NCI-H748 (cell line): ENCODE data around the gene CYTH2.

ENCODE experiments used
- DNase-seq: peaks from one replicate; lab custom pipeline; 2025; ENCODE audit not compliant: unreplicated experiment; lab: John Stamatoyannopoulos, UW

Gene CYTH2

DNA sequence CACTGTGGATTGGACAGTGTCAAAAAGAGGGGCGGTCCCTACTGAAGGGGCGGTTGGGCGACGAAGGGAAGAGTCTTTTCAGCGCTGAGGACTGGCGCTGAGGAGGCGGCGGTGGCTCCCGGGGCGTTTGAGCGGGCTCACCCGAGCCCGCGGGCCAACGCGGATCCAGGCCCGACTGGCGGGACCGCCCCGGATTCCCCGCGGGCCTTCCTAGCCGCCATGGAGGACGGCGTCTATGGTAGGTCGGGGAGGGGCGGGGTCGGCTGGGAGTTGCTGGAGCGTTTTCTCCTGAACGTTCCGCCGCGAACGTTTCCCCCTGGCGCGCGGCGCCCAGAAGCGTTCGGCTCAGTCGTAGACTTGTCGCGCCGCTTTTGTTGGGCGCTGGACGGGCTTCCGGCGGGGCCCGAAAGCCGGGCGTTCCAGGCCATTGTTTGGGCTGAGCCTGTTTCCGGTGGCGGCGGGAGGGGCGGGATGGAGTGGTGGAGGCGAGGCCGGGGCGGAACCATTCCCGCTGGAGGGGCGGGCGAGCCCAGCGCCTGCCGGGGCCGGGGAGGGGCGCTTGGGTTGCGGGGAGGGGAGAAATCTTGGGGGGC is at the start of gene CYTH2:
CYTH2 (plus strand) TSS at position 81 of the 593 bp plus-strand sequence; CDS start at position 220, 139 bp downstream.
- peak; percentile 90 for DNase-seq

DNA sequence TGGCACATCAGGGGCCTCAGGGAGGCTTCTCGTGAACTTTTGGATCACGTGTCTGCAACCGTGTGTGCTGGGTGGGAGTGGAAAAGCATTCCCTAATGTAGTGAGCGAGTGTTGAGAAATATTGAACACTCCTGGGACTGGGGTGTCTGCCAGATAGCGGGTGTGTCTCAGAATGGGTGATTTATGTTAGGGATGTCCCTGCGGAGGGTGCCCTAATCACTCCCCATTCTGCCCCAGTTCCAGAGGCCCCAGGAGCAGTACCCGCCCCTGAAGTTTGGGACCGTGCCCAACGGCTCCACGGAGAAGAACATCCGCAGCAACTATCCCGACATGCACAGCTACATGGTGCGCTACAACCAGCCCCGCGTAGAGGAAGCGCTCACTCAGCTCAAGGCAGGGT is 47.6 kb upstream of the CYTH2 start:
- no peak for DNase-seq

DNA sequence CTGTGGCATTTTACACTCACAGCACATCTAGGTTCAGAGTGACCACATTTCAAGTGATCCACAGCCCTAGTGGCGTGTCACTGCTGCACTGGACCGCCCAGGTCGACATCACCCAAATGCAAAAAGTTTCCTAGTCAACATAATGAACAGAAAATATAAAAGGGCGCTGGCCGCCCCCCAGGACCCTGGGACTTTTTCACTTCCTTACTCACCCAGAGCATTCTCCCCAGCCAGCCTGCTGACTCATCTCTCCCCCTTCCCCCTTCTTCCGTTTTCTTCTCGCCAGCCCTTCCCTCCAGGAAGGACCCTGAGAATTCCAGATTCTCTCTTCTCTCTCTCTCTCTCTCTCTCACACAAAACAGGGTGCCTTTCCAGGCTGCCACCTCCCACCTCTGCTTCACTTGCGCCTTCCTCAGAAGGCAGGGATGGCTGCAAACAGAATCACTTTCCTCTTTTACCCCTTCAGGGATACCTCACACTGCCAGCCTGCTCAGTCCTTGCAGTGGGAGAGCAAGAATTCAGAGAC is 44.4 kb upstream of the CYTH2 start:
- no peak for DNase-seq

DNA sequence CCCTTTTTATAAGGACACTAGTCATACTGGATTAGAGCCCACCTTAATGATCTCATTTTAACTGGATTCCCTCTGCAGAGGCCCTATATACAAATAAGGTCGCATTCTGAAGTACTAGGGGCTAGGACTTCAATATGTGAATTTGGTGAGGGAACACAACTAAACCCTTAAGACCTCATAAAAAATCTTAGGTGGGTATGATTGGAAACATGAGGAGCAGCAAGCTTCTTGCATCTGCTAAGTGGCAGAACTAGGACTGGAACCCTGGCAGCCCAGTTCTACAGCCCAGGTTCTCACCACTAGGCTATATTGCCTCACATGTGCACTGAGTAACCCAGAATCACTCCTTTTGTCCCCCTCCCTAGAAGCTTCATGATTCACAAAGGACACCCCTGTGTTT is 40.5 kb upstream of the CYTH2 start:
- no peak for DNase-seq

DNA sequence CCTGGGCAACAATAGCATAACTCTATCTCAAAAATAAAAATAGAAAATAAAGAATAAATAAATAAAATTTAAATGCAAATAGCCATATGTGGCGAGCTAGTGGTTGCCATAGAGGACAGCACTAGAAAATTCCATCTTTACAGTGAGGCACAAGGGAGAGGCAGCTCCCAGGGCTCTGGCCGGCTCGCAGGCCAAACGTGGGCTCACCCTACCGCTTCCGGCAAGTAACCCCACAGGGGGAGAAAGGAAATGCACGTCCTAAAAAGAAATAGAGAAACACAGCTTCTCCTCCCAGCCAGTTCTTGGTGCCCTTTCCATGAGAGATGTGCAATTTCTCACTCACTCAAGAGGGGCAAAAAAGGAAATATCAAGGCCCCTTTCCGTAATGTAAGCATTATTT is 35.8 kb upstream of the CYTH2 start:
- no peak for DNase-seq

GRCh38 chr19:48436586-48436985 is 32.6 kb upstream of the CYTH2 start:
- DNase-seq: no peak

DNA sequence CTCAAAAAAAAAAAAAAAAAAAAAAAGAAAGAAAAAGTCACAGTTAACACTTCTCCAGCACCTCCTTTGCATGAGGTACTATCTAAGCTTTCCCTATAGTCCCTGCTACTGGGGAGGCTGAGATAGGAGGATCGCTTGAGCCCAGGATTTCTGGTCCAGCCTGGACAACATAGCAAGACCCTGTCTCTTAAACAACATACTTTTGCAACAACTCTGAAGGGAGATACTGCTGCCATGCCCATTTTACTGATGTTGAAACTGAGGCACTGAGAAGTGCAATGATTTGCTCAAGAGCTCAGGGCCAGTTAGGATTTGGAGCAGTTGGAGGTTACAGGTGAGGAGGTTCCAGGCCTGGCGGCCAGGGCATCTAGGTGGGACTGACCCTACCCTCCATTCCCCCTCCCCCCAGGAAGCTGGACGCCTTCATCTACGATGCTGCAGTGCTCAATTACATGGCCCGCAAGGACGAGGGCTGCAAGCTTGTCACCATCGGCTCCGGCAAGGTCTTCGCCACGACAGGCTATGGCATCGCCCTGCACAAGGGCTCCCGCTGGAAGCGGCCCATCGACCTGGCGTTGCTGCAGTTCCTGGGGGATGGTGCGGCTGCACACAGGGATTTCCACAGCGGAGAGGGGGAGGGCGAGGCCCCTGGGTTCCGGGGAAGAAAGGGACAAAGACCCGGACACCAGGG is 27.7 kb upstream of the CYTH2 start:
- DNase-seq: no peak

- no peak for DNase-seq
These were observed 26.8 kb upstream of the CYTH2 start for GRCh38 chr19:48442116-48443035.

DNA sequence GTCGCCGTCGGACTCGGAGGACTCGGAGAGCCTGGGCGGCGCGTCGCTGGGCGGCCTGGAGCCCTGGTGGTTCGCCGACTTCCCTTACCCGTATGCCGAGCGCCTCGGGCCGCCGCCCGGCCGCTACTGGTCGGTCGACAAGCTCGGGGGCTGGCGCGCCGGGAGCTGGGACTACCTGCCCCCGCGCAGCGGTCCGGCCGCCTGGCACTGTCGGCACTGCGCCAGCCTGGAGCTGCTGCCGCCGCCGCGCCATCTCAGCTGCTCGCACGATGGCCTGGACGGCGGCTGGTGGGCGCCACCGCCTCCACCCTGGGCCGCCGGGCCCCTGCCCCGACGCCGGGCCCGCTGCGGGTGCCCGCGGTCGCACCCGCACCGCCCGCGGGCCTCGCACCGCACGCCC is 25.9 kb upstream of the CYTH2 start:
- DNase-seq: peak; percentile 61

DNA sequence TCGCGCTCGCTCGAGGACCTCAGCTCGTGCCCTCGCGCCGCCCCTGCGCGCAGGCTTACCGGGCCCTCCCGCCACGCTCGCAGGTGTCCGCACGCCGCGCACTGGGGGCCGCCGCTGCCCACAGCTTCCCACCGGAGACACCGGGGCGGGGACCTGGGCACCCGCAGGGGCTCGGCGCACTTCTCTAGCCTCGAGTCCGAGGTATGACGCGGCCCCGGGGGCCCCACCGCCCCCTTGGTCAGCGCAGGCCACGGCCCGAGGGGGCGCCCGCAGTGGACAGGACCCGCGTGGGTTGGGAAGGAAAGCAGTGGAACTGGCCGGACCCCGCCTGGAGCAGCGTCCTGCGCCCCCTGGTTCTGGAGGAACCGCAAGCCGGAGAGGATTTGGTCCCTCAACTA is 25.4 kb upstream of the CYTH2 start:
- peak; percentile 53 for DNase-seq

- peak; percentile 49 for DNase-seq
These were observed 24.8 kb upstream of the CYTH2 start for GRCh38 chr19:48444129-48444935.

GRCh38 chr19:48444936-48445200 is 24.3 kb upstream of the CYTH2 start:
- no peak for DNase-seq

DNA sequence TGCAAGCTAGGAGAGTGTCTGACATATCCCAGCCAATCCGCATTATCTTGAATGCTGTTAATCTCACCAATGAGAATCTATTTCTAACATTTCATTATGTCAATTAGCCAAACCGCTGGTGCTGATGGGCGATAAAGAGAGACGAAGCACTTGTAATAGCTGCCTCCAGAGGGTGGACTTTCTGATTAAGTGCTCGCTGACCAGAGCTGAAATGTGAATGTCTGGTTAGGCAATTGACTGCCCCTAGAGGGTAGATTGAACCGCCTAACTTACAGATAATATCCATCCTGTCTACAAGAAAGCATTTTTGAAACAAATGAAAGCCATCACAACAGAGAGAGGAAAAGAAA is 23.9 kb upstream of the CYTH2 start:
- DNase-seq: peak; percentile 96

- DNase-seq: peak; percentile 99
These were observed 23.3 kb upstream of the CYTH2 start, which contains the start of gene GRWD1 for GRCh38 chr19:48445606-48446481. TSS of gene GRWD1 (plus strand) at chr19:48445983. CDS start at chr19:48446006, 23 bp downstream.

GRCh38 chr19:48446579-48446978 is 22.6 kb upstream of the CYTH2 start:
- no peak for DNase-seq

- DNase-seq: no peak
These were observed 20.6 kb upstream of the CYTH2 start for GRCh38 chr19:48448563-48448962.

GRCh38 chr19:48450441-48450840 is 18.7 kb upstream of the CYTH2 start:
- no peak for DNase-seq

GRCh38 chr19:48450863-48451262 is 18.3 kb upstream of the CYTH2 start:
- no peak for DNase-seq

- DNase-seq: no peak
These were observed 17.5 kb upstream of the CYTH2 start for GRCh38 chr19:48451624-48452023.
